VCaP (cell line): ENCODE data around the gene TRIM24.
"Not testable (repeated sequence)": the region's sequence is repeated elsewhere in the genome, so short reads cannot be mapped to it uniquely, and the experiment has no call there.

Experiments used
- H3K27ac ChIP-seq: fragments of 450-650 bp; 2 replicates; pipeline ENCODE4 v1.5.1; 2017
- CTCF ChIP-seq: fragments of 450-650 bp; conservative IDR thresholded peaks from 2 replicates; pipeline ENCODE4 v1.5.1; 2017; ENCODE audit warnings: mild to moderate bottlenecking, moderate library complexity

The TRIM24 gene

GRCh38 chr7:138460176-138460648 lies at the start of gene TRIM24:
TRIM24 (plus strand) TSS chr7:138460259; CDS start chr7:138460549, 290 bp downstream.
- H3K27ac ChIP-seq = peak within 1 kb of the TSS; percentile 97
- TF ChIP-seq CTCF = no peak

GRCh38 chr7:138412077-138412476 lies 48.0 kb upstream of the TRIM24 start:
- H3K27ac ChIP-seq = not testable (repeated sequence)

GRCh38 chr7:138412921-138413320 lies 47.1 kb upstream of the TRIM24 start:
- not testable (repeated sequence) for H3K27ac ChIP-seq

GRCh38 chr7:138417078-138417700 lies 42.9 kb upstream of the TRIM24 start:
- TF ChIP-seq CTCF = no peak
- H3K27ac ChIP-seq = peak overlapping the region; percentile 31; the same call in 1 of the 2 replicates

- no peak for TF ChIP-seq CTCF
- H3K27ac ChIP-seq = peak overlapping the region; percentile 31; the same call in 1 of the 2 replicates
These were observed 42.3 kb upstream of the TRIM24 start for GRCh38 chr7:138417764-138418163.

GRCh38 chr7:138418403-138418802 lies 41.7 kb upstream of the TRIM24 start:
- peak overlapping the region; percentile 31; the same call in 1 of the 2 replicates for H3K27ac ChIP-seq

GRCh38 chr7:138425026-138425425 lies 35.0 kb upstream of the TRIM24 start:
- H3K27ac ChIP-seq = no peak overlapping the region

GRCh38 chr7:138429577-138430250 lies 30.3 kb upstream of the TRIM24 start:
- no peak overlapping the region for H3K27ac ChIP-seq

More at GRCh38 chr7:138425026-138425425, 35.0 kb upstream of the TRIM24 start:
- TF ChIP-seq CTCF = no peak

More at GRCh38 chr7:138429577-138430250, 30.3 kb upstream of the TRIM24 start:
- TF ChIP-seq CTCF = no peak
